ENCODE results near the gene ANO6.

The ANO6 gene

GRCh38 chr12:45475594-45475993 is 259.7 kb downstream of the ANO6 start:
- DNase-seq (ENCODE audit: low read depth) = no peak
- H3K4me3 ChIP-seq (ENCODE audit: low read depth, low read length) = no peak overlapping the region
- TF ChIP-seq CTCF (conservative IDR thresholded peaks at IDR 0.05; ENCODE audit: low read depth, low read length) = no peak

DNA sequence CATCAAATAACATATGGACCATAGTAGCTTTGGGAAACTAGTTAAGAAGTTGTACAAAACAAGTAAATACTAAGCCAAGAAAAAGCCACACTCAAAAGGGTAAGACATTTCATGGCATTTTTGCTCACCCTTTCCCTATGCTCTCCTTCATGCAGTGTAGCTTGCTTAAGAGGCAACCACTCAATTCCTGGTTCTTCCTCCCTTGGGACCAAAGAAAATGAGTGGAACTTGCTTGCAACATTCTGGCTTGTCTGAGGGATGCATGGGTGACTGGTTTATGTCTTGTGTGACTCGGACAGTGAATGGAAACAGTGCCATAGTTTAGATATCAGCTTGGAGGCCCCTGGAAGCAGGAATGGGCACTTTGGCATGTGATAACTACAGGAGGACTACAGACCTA is 261.6 kb downstream of the ANO6 start:
- H3K4me3 ChIP-seq (ENCODE audit: low read depth, low read length) = no peak overlapping the region
- DNase-seq (ENCODE audit: low read depth) = no peak
- no peak for TF ChIP-seq CTCF (conservative IDR thresholded peaks at IDR 0.05; ENCODE audit: low read depth, low read length)

GRCh38 chr12:45478931-45479330 is 263.0 kb downstream of the ANO6 start:
- DNase-seq (ENCODE audit: low read depth) = no peak

GRCh38 chr12:45481746-45482145 is 265.9 kb downstream of the ANO6 start:
- DNase-seq (ENCODE audit: low read depth) = no peak
- H3K4me3 ChIP-seq (ENCODE audit: low read depth, low read length) = no peak overlapping the region
- no peak for TF ChIP-seq CTCF (conservative IDR thresholded peaks at IDR 0.05; ENCODE audit: low read depth, low read length)

More at GRCh38 chr12:45478931-45479330, 263.0 kb downstream of the ANO6 start:
- TF ChIP-seq CTCF (conservative IDR thresholded peaks at IDR 0.05; ENCODE audit: low read depth, low read length) = no peak
- H3K4me3 ChIP-seq (ENCODE audit: low read depth, low read length) = no peak overlapping the region

- TF ChIP-seq CTCF (conservative IDR thresholded peaks at IDR 0.05; ENCODE audit: low read depth, low read length) = no peak
- DNase-seq (ENCODE audit: low read depth) = peak; percentile 19
- H3K4me3 ChIP-seq (ENCODE audit: low read depth, low read length) = no peak overlapping the region
These were observed 267.7 kb downstream of the ANO6 start for GRCh38 chr12:45483571-45483970.
